HG02970 (cell line): Measurements from ENCODE around the gene JSRP1.
"Not testable (repeated sequence)": the region's sequence is repeated elsewhere in the genome, so short reads cannot be mapped to it uniquely, and the experiment has no call there.

Experiments
- ATAC-seq: cut with Tn5 transposase; IDR thresholded peaks from one replicate; pipeline ENCODE4 v1.9.1; 2021; ENCODE audit warnings: mild to moderate bottlenecking, moderate library complexity, moderate number of reproducible peaks; ENCODE audit not compliant: unreplicated experiment, low FRiP score

Gene JSRP1

GRCh38 chr19:2282862-2283237, 26.6 kb upstream of the JSRP1 start:
- no peak for ATAC-seq

- no peak for ATAC-seq
Measured at GRCh38 chr19:2282062-2282861, 26.0 kb upstream of the JSRP1 start, which contains the start of gene PEAK3. Gene PEAK3 (minus strand): TSS chr19:2282175. CDS start chr19:2280931, 1,244 bp downstream.

- not testable (repeated sequence) for ATAC-seq
Measured at GRCh38 chr19:2281265-2282061, 25.2 kb upstream of the JSRP1 start.

- ATAC-seq, result no peak
Measured at GRCh38 chr19:2280633-2281264, 24.5 kb upstream of the JSRP1 start.

GRCh38 chr19:2278459-2279158, 22.4 kb upstream of the JSRP1 start:
- ATAC-seq, result no peak

GRCh38 chr19:2277138-2277537, 20.9 kb upstream of the JSRP1 start:
- ATAC-seq, result no peak

GRCh38 chr19:2276429-2276986, 20.3 kb upstream of the JSRP1 start:
- no peak for ATAC-seq

- ATAC-seq, result no peak
Measured at GRCh38 chr19:2275588-2276428, 19.6 kb upstream of the JSRP1 start.

GRCh38 chr19:2274931-2275535, 18.8 kb upstream of the JSRP1 start:
- no peak for ATAC-seq

- ATAC-seq, result no peak
Measured at GRCh38 chr19:2274185-2274711, 18.0 kb upstream of the JSRP1 start.

GRCh38 chr19:2273356-2274184, 17.4 kb upstream of the JSRP1 start:
- no peak for ATAC-seq

- no peak for ATAC-seq
Measured at GRCh38 chr19:2271234-2272103, 15.3 kb upstream of the JSRP1 start.

- ATAC-seq, result no peak
Measured at GRCh38 chr19:2270423-2271233, 14.4 kb upstream of the JSRP1 start.

- no peak for ATAC-seq
Measured at GRCh38 chr19:2270157-2270422, 13.9 kb upstream of the JSRP1 start.

- peak; percentile 58 for ATAC-seq
Measured at GRCh38 chr19:2269244-2270156, 13.3 kb upstream of the JSRP1 start.
